ENCODE results near the gene PHF19. TPM values are rescaled to one million over a fixed set of nuclear protein-coding genes. Genes with fewer than 3 reads are reported as not detected.

Gene PHF19
- total RNA-seq, 1 experiment from 2014 or later = 76.3 TPM

- Mint-ChIP-seq H3K27ac (ENCODE audit: unreplicated experiment) (no peak overlapping the region), H3K9me3 (ENCODE audit: unreplicated experiment) (no peaks in the 10 kb centered on the region), H3K4me1 (ENCODE audit: low read depth, unreplicated experiment) (no peaks in the 10 kb centered on the region), H3K27me3 (ENCODE audit: insufficient read depth, unreplicated experiment) (no peaks in the 10 kb centered on the region), H3K36me3 (ENCODE audit: insufficient read depth, unreplicated experiment) (no peaks in the 10 kb centered on the region), H3K4me3 (ENCODE audit: unreplicated experiment) (no peak overlapping the region)
- POLR2A ChIA-PET = no interaction called here
- H3K9me3 ChIP-seq = peaks cover 3% of the 10 kb centered on the region; the same call in 1 of the 2 replicates
- no peaks in the 10 kb centered on the region for H3K27me3 ChIP-seq (replicated peaks; ENCODE audit: control insufficient read depth, insufficient read depth, low read length)
- TF ChIP-seq, protein P1, sequence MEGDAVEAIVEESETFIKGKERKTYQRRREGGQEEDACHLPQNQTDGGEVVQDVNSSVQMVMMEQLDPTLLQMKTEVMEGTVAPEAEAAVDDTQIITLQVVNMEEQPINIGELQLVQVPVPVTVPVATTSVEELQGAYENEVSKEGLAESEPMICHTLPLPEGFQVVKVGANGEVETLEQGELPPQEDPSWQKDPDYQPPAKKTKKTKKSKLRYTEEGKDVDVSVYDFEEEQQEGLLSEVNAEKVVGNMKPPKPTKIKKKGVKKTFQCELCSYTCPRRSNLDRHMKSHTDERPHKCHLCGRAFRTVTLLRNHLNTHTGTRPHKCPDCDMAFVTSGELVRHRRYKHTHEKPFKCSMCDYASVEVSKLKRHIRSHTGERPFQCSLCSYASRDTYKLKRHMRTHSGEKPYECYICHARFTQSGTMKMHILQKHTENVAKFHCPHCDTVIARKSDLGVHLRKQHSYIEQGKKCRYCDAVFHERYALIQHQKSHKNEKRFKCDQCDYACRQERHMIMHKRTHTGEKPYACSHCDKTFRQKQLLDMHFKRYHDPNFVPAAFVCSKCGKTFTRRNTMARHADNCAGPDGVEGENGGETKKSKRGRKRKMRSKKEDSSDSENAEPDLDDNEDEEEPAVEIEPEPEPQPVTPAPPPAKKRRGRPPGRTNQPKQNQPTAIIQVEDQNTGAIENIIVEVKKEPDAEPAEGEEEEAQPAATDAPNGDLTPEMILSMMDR (IDR thresholded peaks at IDR 0.05; ENCODE audit: insufficient read depth in 1 of 2, low read depth in 1 of 2, low read length in 1 of 2, severe bottlenecking in 1 of 2, unreplicated experiment in 1 of 2) = no peak
- no peak overlapping the region for H3K4me3 ChIP-seq (ENCODE audit: low read depth, low read length)
- no TSS peak for BruUV-seq (replicated peaks)
- H3K4me1 ChIP-seq = no peaks in the 10 kb centered on the region
- H3K36me3 ChIP-seq (ENCODE audit: control insufficient read depth, insufficient read depth, low read length) = no peaks in the 10 kb centered on the region
- peak in 1 of 2 experiments; percentile 48 for DNase-seq
- intact Hi-C loops (cut with micrococcal nuclease; ENCODE audit: unreplicated experiment) = no loop called here
- CTCF ChIA-PET = interaction anchor here (0.5 kb wide), 1 partner anchor 16 kb away, joined by 3 read pairs; no protein-coding TSS in a partner anchor
These were observed 36.8 kb upstream of the PHF19 start for GRCh38 chr9:120913647-120914264.

DNA sequence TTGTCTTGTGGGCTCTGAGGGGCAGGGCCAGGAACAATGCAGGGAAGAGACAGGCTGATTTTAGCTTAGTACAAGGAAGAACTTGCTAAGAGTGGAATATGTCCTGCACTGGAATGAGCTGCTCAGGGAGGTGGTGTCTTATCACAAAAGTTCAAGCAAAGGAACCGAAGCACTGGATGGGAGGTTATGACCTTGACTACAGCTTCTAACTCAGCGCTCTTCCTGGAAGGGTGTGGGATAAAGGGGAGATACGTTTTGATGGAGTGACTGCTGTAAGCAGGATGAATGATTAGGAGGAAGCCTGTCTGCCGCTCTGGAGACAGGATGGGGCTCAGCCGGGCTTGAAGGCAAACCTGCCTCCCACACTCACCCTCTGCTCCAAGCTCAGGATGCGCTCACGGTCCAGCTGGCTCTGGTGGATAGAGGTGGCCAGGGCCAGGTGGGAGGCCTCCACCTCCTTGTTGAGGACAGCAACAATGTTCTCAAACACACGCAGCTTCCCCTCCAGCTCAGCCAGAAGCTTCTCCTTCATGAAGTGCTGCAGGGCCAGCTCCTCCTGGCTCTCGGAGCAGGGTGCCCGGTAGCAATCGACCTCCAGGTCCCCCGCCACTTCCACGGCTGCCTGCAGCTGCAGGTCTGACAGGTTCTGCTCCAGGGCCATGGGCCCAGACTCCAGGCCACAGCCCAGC is 36.1 kb upstream of the PHF19 start:
- no TSS peak for BruUV-seq (replicated peaks)
- no peak for DNase-seq

GRCh38 chr9:120911295-120911837 is 34.4 kb upstream of the PHF19 start:
- H3K4me1 Mint-ChIP-seq (ENCODE audit: low read depth, unreplicated experiment) = no peaks in the 10 kb centered on the region
- BruUV-seq (replicated peaks) = no TSS peak
- Histone ChIP-seq H3K27me3 (replicated peaks; ENCODE audit: control insufficient read depth, insufficient read depth, low read length) (no peaks in the 10 kb centered on the region), H3K4me1 (no peaks in the 10 kb centered on the region), H3K9me3 (no peaks in the 10 kb centered on the region), H3K4me3 (ENCODE audit: low read depth, low read length) (no peak overlapping the region), H3K36me3 (ENCODE audit: control insufficient read depth, insufficient read depth, low read length) (no peaks in the 10 kb centered on the region)
- ChIA-PET CTCF (interaction anchor here (0.7 kb wide), 1 partner anchor 293 kb away, joined by 3 read pairs; no protein-coding TSS in a partner anchor), POLR2A (no interaction called here)
- no peaks in the 10 kb centered on the region for H3K36me3 Mint-ChIP-seq (ENCODE audit: insufficient read depth, unreplicated experiment)
- no peaks in the 10 kb centered on the region for H3K27me3 Mint-ChIP-seq (ENCODE audit: insufficient read depth, unreplicated experiment)
- no peak for DNase-seq
- TF ChIP-seq, protein P1 (IDR thresholded peaks at IDR 0.05; ENCODE audit: insufficient read depth in 1 of 2, low read depth in 1 of 2, low read length in 1 of 2, severe bottlenecking in 1 of 2, unreplicated experiment in 1 of 2) = no peak
- no peaks in the 10 kb centered on the region for H3K9me3 Mint-ChIP-seq (ENCODE audit: unreplicated experiment)
- intact Hi-C loops (cut with micrococcal nuclease; ENCODE audit: unreplicated experiment) = no loop called here
- no peak overlapping the region for H3K27ac Mint-ChIP-seq (ENCODE audit: unreplicated experiment)
- no peak overlapping the region for H3K4me3 Mint-ChIP-seq (ENCODE audit: unreplicated experiment)

More for the DNA sequence above, 36.1 kb upstream of the PHF19 start:
- TF ChIP-seq, protein P1 (IDR thresholded peaks at IDR 0.05; ENCODE audit: insufficient read depth in 1 of 2, low read depth in 1 of 2, low read length in 1 of 2, severe bottlenecking in 1 of 2, unreplicated experiment in 1 of 2) = no peak
- Mint-ChIP-seq H3K4me3 (ENCODE audit: unreplicated experiment) (no peak overlapping the region), H3K27ac (ENCODE audit: unreplicated experiment) (no peak overlapping the region), H3K27me3 (ENCODE audit: insufficient read depth, unreplicated experiment) (no peaks in the 10 kb centered on the region), H3K4me1 (ENCODE audit: low read depth, unreplicated experiment) (no peaks in the 10 kb centered on the region), H3K36me3 (ENCODE audit: insufficient read depth, unreplicated experiment) (no peaks in the 10 kb centered on the region), H3K9me3 (ENCODE audit: unreplicated experiment) (no peaks in the 10 kb centered on the region)
- POLR2A ChIA-PET = no interaction called here
- H3K4me1 ChIP-seq = no peaks in the 10 kb centered on the region
- H3K36me3 ChIP-seq (ENCODE audit: control insufficient read depth, insufficient read depth, low read length) = no peaks in the 10 kb centered on the region
- H3K4me3 ChIP-seq (ENCODE audit: low read depth, low read length) = no peak overlapping the region
- H3K9me3 ChIP-seq = peaks cover 3% of the 10 kb centered on the region; the same call in 1 of the 2 replicates
- CTCF ChIA-PET = interaction anchor here (0.5 kb wide), 1 partner anchor 15 kb away, joined by 3 read pairs; no protein-coding TSS in a partner anchor
- no peaks in the 10 kb centered on the region for H3K27me3 ChIP-seq (replicated peaks; ENCODE audit: control insufficient read depth, insufficient read depth, low read length)
- intact Hi-C loops (cut with micrococcal nuclease; ENCODE audit: unreplicated experiment) = no loop called here

All from Caco-2 (cell line).